Thymus (tissue), 11 donors: ENCODE measurements around the gene EVA1A. TPM values are rescaled to one million over a fixed set of nuclear protein-coding genes. Genes with fewer than 3 reads are reported as not detected.

Source experiments
- DNase-seq, 9 donors: peaks; one replicate each; pipeline ENCODE4 v3.0.0-alpha.2; 2013; ENCODE audit warnings: low spot score in 9 of 9, low read depth in 6 of 9, missing footprints in 1 of 9
- H3K27ac ChIP-seq, 2 donors: one replicate each; pipeline ENCODE4 v1.5.1; 2013; ENCODE audit warnings: control low read depth in 1 of 2, low read depth in 1 of 2, low read length in 1 of 2, mild to moderate bottlenecking in 1 of 2, moderate library complexity in 1 of 2
- H3K27me3 ChIP-seq, 2 donors: one replicate each; pipeline ENCODE4 v1.5.1; 2013; ENCODE audit warnings: low read length in 1 of 2; ENCODE audit not compliant: control insufficient read depth in 2 of 2, insufficient read depth in 1 of 2
- H3K36me3 ChIP-seq, 2 donors: one replicate each; pipeline ENCODE4 v1.5.1; 2013; ENCODE audit warnings: low read length in 1 of 2, mild to moderate bottlenecking in 1 of 2, moderate library complexity in 1 of 2; ENCODE audit not compliant: control insufficient read depth in 2 of 2, insufficient read depth in 2 of 2
- H3K4me1 ChIP-seq, 2 donors: one replicate each; pipeline ENCODE4 v1.5.1; 2013; ENCODE audit warnings: low read length in 2 of 2; ENCODE audit not compliant: control insufficient read depth in 2 of 2, insufficient read depth in 2 of 2
- H3K4me3 ChIP-seq, 2 donors: one replicate each; pipeline ENCODE4 v1.5.1; 2013; ENCODE audit warnings: low read length in 2 of 2, control low read depth in 1 of 2, mild to moderate bottlenecking in 1 of 2
- H3K9me3 ChIP-seq, 2 donors: one replicate each; pipeline ENCODE4 v1.5.1; 2013; ENCODE audit warnings: low read length in 1 of 2, mild to moderate bottlenecking in 1 of 2; ENCODE audit not compliant: control insufficient read depth in 2 of 2, insufficient read depth in 1 of 2
- WGBS: extraction: QIAGEN DNeasy Blood & Tissue Kit; methylation state at CpG from one replicate; pipeline ENCODE4 v1.1.7; 2013; 5-methylcytosine and 5-hydroxymethylcytosine counted together
- polyA plus RNA-seq: library from polyadenylated mRNA; stranded (reverse); fragments of 200-250 nt; gene quantifications from one replicate; pipeline ENCODE4 v1.2.3, GENCODE V29; 2013
- total RNA-seq: library from RNA; stranded (reverse); fragments of 120-200 nt; gene quantifications from one replicate; pipeline ENCODE4 v1.2.4, GENCODE V29; 2013
- donor health status: healthy.

The EVA1A gene
- total and polyA plus RNA-seq, 2 donors: 12.7 to 32.3 TPM

DNA sequence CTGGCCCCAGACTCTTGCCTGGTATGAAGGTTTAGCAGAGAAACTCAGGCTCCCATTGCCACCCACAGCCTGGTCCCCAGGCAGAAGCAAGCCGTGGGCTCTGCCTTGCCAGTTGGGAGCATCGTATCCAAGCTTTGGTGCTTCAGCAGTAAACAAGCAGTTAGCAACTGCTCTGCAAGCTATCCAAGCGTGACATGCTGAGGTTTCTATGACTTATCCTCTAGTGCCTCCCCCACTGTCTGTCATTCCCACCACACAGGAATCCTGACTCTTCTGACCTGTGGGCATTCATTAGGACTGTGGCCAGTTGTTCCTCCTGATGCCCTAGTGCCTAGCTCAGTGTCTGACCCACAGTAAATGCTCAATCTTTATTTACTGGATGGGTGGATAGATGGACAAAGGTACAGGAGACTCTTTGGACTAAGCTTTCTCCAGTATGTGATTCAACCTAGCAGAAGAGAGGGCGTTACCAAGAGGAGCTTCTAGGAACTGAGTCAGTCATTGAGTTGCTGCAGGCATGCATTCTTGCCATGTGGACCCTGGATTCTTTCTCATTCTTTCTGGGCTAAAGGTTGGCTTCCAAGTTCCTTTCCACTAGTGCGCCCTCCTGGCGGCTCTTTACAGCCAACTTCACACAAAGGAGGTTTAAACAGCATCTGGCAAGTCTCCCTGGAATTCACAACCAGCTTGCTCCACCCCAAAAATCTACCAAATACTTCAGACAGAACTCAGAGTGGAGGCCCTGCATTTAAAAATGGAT is 45.2 kb upstream of the EVA1A start:
- no peaks in the 10 kb centered on the region for H3K36me3 ChIP-seq
- no peak overlapping the region for H3K4me3 ChIP-seq
- H3K27me3 ChIP-seq: peaks cover 7 to 47% of the 10 kb centered on the region in 2 donors
- H3K9me3 ChIP-seq: no peaks in the 10 kb centered on the region
- H3K4me1 ChIP-seq: peaks cover 0 to 5% of the 10 kb centered on the region in 2 donors
- H3K27ac ChIP-seq: no peak overlapping the region
- WGBS: 80% methylated on average over 6 of the region's 6 CpGs
- no peak for DNase-seq

DNA sequence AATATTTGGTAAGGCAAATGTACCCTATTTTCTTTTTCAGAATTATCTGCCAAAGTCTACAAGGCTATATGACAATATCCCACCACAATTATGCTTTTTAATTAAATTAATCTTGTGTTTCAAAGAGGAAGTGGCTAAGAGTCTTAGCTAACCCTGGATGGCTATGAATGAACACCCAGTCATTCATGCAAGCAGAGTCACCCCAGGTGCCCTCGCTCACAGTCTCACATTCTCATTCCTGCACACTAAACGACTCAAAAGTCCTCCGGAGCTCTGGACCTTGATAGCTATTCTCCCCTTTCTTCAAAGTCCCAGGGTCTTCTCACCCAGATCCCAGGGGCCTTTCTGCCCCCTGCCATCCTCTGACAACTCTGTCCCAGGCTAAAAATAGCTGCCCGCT is 43.7 kb upstream of the EVA1A start:
- no peak overlapping the region for H3K27ac ChIP-seq
- H3K9me3 ChIP-seq: no peaks in the 10 kb centered on the region

DNA sequence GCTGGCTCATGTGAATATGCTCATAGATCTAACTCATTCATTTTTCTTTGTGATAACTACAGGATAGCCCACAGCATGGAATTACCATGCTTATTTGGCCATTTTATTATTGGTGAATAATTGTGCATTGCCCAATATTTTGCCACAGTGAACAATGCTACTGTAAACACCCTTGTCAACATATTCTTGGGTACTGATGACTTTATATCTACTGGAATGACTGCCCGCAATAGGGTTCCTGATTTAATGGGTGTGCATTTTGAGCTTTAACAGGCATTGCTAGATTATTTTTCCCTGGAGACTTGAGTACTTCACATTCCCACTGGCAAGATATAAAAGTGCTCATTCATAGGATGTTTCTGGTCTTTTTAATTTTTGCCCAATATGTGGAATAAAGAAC is 42.7 kb upstream of the EVA1A start:
- H3K27ac ChIP-seq: no peak overlapping the region
- no peaks in the 10 kb centered on the region for H3K36me3 ChIP-seq
- H3K4me1 ChIP-seq: no peaks in the 10 kb centered on the region
- DNase-seq: no peak
- H3K27me3 ChIP-seq: peaks cover 2 to 33% of the 10 kb centered on the region in 2 donors
- WGBS: 100% methylated on average over 1 of the region's 1 CpG
- no peaks in the 10 kb centered on the region for H3K9me3 ChIP-seq
- no peak overlapping the region for H3K4me3 ChIP-seq

More for the DNA sequence above, 43.7 kb upstream of the EVA1A start:
- Histone ChIP-seq H3K4me3 (no peak overlapping the region), H3K4me1 (peaks cover 0 to 5% of the 10 kb centered on the region in 2 donors), H3K27me3 (peaks cover 7 to 39% of the 10 kb centered on the region in 2 donors), H3K36me3 (no peaks in the 10 kb centered on the region)
- DNase-seq: no peak
- WGBS: 91% methylated on average over 4 of the region's 4 CpGs

DNA sequence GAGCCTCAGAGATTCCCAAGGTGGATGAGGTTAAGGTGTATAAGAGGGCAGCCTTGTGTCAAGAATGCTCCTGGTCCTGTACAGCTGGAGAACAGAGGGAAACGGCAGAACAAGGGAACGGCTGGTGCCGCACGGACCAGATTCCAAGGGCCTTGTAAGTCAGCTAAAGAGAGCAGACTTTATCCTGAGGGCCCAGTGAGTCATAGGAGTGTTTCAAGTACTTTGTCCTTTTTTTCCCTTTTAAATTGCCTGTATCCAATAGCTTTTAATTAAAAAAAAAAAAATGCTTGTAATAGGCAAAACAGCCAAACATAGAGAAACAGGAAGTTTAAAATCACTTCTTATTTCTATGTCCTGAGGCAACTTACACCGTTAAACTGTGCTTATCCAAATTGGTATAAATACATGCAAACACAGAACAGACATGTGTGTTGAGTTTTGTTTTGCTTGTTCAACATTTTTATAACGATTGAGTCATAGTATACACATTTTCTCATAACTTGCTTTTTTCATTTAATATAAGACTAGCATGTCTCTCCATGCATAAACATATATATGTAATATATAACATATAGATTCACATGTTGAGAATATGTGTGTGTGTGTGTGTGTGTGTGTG is 42.1 kb upstream of the EVA1A start:
- H3K4me3 ChIP-seq: no peak overlapping the region
- no peak overlapping the region for H3K27ac ChIP-seq
- WGBS: 85% methylated on average over 6 of the region's 6 CpGs
- H3K27me3 ChIP-seq: peaks cover 0 to 27% of the 10 kb centered on the region in 2 donors
- H3K9me3 ChIP-seq: no peaks in the 10 kb centered on the region
- DNase-seq: no peak
- no peaks in the 10 kb centered on the region for H3K4me1 ChIP-seq
- H3K36me3 ChIP-seq: no peaks in the 10 kb centered on the region

DNA sequence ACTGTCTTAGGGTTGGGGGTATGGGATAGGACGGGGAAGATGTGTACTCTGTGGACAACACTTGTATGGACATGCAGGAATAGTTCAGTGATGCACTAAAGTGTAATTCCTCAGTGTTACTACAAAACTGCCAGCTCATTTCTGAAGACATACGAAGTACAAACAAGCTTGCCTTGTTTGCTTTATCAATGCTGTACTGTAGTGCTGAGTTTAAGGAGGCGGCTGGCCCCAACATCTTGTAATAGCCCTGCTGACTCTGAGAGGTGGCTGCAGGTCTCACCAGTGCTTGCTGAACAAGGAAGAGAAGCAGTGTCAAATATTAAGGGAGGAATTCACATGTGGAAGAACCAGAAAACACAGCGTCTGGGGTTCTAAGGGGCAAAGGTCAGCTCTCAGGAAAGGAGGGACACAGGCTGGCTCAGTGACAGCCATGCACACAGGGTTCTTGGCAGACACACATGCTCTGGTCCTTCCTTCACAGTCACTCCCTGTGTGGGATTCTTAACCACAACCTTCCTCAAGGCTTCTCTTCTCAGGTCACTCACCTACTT is 39.8 kb upstream of the EVA1A start:
- no peak for DNase-seq
- Histone ChIP-seq H3K4me1 (no peaks in the 10 kb centered on the region), H3K36me3 (no peaks in the 10 kb centered on the region), H3K9me3 (no peaks in the 10 kb centered on the region), H3K27me3 (peaks cover 0 to 6% of the 10 kb centered on the region in 2 donors), H3K27ac (peak overlapping the region in 1 of 2 donors; percentile 45), H3K4me3 (no peak overlapping the region)
- WGBS: 85% methylated on average over 4 of the region's 4 CpGs

DNA sequence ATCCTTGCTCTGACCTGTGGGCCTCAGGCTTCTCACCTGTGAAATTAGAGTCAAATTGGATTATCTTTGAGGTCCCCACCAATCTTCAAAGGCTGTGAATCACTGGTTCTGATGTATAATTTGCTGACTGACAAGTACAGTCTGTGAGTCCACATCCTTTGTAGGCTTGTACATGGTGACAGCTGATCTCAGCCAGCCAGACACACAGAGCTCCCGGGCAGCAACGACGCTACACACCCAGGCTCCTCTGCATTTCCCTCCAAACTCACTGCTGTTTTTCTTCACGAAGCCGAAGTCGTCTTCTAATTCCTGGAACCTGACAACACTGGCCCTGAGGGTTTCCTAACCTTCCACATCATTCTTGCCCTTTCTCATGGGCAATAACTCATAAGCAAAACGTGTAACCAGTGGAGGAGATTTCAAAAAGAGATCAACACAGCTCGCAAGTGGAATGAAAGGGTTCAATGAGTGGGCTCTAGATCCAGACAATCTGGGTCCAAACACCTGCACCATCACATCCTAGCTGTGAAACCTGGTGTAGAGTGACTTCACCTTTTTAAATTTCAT is 37.9 kb upstream of the EVA1A start:
- DNase-seq: no peak
- Histone ChIP-seq H3K4me3 (no peak overlapping the region), H3K36me3 (no peaks in the 10 kb centered on the region), H3K27me3 (no peaks in the 10 kb centered on the region), H3K4me1 (no peaks in the 10 kb centered on the region), H3K27ac (peak overlapping the region in 1 of 2 donors; percentile 22), H3K9me3 (no peaks in the 10 kb centered on the region)
- 95% methylated on average over 8 of the region's 8 CpGs for WGBS

DNA sequence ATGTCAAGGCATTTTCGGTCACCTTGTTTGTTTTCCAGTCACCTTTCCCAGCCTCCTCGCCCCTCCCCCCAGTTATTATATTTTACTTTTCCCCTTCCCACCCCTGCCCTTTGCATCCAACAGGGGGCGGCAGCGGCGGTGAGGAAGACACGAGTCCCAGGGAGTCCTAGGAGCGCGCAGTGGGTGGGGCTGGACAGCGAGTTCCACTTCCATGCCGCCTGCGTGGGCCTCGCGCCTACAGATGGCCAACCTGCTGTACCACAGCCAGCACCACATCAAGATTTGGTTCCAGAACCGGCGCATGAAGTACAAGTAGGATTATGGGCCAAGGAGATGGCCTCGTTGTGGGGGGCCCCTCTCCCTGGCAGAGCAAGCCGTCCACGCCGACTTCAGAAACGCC is 37.2 kb upstream of the EVA1A start:
- H3K4me3 ChIP-seq: no peak overlapping the region
- no peak for DNase-seq
- whole genome bisulfite sequencing: 95% methylated on average over 20 of the region's 20 CpGs
- no peaks in the 10 kb centered on the region for H3K36me3 ChIP-seq
- H3K27ac ChIP-seq: no peak overlapping the region
- no peaks in the 10 kb centered on the region for H3K4me1 ChIP-seq
- no peaks in the 10 kb centered on the region for H3K27me3 ChIP-seq
- no peaks in the 10 kb centered on the region for H3K9me3 ChIP-seq

DNA sequence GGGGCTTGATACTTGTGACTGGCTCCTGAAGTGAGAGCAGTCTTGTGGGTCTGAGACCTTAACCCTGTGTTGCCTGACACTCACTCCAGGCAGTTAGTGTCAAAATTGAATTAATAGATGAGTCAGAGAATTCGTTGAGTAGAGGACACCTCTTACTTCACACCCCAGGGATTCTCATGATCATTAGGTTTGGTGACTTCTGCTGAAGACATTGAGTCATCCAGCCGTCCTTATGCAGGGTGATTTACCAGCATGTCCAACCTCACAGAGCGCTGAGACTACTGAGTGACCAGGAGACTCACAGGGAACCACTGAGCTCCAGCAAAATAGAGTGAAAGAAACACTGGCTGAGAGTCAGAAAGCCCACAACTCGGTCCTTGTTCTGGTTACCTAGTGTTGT is 36.0 kb upstream of the EVA1A start:
- H3K36me3 ChIP-seq: no peaks in the 10 kb centered on the region
- no peaks in the 10 kb centered on the region for H3K9me3 ChIP-seq
- no peak overlapping the region for H3K4me3 ChIP-seq
- DNase-seq: no peak
- WGBS: 90% methylated on average over 4 of the region's 4 CpGs
- no peak overlapping the region for H3K27ac ChIP-seq
- H3K4me1 ChIP-seq: no peaks in the 10 kb centered on the region
- H3K27me3 ChIP-seq: no peaks in the 10 kb centered on the region
